GM19035 (cell line): Measurements from ENCODE around the gene DGKB.

Experiments used
- ATAC-seq: cut with Tn5 transposase; IDR thresholded peaks from one replicate; pipeline ENCODE4 v1.9.1; 2021; ENCODE audit not compliant: unreplicated experiment

Gene DGKB

DNA sequence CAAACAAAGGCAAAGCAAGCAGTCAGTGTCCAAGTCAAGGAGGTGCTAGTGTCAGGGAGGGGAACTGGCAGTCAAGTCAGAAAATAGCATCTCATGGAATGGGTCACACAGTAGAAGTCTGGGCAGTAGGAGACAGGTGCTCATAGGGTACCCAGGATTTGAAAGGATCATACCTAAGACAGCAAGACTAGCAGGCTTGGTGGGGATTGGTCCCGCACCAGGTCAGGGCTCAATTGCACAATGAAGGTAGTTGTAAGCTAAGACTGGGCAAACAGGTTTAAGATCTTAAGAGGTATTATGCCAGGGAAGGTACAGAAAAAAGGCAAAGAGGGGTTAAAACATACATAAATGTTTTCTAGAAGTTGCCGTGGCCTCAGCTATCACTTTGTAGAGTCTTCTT is 731.7 kb downstream of the DGKB start:
- no peak for ATAC-seq

DNA sequence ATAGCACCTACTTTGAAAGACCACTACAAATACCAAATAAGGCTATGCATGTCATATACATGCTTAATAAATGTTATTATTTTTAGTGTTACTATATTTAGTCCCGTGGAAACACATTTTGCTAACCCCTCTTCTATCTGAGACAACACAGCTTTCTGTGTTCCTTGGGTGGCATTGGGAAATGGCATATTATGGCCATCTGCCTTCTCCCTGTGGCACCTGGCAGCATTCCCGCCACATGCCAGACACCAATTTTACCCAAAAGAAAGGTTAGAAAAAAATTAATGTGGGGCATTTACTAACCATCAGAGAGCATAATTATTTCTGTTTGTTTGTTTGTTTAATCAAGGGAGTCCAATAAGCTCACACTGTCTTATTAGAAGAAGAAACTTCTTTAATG is 744.4 kb downstream of the DGKB start:
- no peak for ATAC-seq

DNA sequence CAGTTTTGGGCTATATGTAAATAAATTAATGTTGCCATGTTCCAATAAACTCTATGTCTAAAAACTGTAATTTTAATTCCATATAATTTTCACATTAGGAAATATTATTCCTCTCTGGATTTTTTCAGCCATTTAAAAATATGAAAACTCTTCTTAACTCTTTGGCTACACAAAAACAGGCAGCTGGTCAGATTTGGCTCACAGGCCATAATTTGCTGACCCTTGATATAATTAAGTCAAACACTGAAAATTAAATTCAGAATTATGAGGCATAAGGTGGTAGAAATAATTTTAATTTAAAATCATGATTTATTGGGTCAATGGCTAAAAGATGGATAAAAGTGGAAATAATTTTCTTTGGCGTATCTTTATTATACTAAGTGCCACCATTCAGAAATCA is 746.1 kb downstream of the DGKB start:
- no peak for ATAC-seq

- no peak for ATAC-seq
These were observed 753.6 kb downstream of the DGKB start for GRCh38 chr7:14148974-14149373.

GRCh38 chr7:14147532-14147931 is 755.0 kb downstream of the DGKB start:
- ATAC-seq: no peak

DNA sequence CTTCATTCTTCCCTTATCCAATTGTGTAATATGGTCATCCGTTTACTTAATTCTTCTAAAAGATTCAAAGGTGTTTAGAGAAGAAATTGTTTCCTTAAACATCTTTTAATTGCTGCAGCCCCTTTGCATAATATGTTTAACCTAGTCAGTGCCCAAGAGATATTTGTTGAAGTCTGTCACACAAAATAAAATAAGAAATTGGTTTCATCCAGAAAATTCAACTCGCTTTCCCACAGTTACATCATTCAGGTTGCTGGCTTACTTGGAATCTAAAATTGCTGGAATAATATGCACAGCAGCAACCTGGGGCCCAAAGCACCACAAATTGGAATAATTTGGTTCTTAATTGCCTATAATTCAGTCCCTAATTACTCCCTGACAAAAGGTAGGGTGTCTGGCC is 758.0 kb downstream of the DGKB start:
- no peak for ATAC-seq

DNA sequence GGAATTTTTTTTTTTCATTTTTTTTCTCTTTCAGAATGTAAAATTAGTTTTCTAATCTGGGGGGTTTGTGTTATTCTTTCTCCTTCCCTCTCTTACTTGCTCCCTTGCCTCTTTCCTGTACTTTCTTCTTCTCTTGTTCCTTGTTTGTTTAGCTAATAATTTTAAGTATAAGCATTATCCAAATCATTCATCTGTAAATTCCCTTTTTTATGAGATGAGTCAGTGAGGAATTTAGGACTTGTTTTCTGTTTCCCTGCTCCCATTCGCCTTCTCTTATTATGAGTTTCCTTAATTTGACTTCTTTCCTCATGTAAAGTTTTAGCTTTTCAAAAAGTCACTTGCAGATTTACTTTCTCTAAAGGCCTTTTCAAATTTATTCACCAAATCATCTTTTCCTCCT is 758.4 kb downstream of the DGKB start:
- ATAC-seq: no peak

DNA sequence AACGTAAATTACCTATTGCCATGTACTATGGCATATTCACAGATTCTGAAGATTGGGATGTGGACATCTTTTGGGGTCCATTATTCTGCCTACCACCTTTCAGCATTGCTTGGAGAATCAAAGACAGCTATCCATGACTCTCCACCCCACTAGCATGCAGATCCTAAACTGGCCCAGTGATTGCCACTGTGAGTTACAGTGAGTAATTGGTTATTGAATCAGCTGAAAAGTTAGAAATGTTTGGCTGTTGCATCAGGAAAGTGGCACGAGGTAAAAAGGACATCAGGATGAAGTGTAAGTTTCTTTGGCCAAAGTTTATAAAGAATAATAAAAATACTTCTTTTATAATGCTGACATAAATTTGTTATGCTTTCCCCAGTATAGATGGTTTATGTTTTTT is 764.9 kb downstream of the DGKB start:
- no peak for ATAC-seq

DNA sequence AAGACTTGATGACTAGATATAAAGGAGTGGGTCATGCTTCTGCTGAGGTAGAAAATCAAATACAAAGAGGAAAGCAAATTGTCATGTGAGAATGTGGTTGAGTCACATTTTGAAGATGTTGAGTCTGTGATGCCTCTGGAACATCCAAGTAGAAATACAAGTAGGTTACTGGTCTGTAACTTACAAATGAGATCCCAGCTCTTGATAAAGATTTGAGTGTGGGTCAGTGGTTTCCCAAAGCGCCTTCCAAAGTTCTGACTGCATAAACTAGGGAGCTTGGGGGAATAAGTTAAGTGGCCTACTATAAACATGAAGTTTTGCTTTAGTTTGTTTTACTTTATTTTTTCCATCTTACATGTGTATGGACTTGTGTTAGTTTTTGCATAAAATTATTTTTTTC is 768.8 kb downstream of the DGKB start:
- no peak for ATAC-seq

GRCh38 chr7:14125998-14126397 is 776.6 kb downstream of the DGKB start:
- no peak for ATAC-seq

GRCh38 chr7:14124716-14125115 is 777.8 kb downstream of the DGKB start:
- no peak for ATAC-seq

DNA sequence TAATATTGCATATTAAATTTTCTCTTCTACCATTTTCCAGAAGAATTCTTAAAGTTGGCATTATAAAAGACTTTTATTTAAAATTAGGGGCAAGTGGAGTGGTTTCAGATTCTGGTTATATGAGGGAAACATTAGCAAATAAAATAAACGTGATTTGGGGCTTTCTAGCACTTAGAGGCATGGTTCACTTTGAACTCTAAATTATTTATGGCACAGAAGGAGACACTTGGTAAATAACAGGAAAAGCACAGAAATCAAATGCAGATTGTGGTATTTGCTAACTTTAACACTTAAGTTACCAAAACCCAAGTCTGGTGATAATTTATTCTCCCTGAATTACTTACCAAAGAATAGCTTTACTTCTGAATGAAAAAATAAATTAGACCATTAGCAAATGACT is 778.6 kb downstream of the DGKB start:
- ATAC-seq: no peak

GRCh38 chr7:14115701-14116100 is 786.9 kb downstream of the DGKB start:
- ATAC-seq: no peak

GRCh38 chr7:14104861-14105260 is 797.7 kb downstream of the DGKB start:
- ATAC-seq: no peak

GRCh38 chr7:14096159-14096558 is 806.4 kb downstream of the DGKB start:
- no peak for ATAC-seq

GRCh38 chr7:14095233-14095950 is 807.2 kb downstream of the DGKB start:
- no peak for ATAC-seq
